ENCODE measurements around the gene RIMBP2. TPM values are rescaled to one million over a fixed set of nuclear protein-coding genes. Genes with fewer than 3 reads are reported as not detected.
A peak's percentile ranks its signal among the peaks of the same experiment; 100 is the strongest.

Gene RIMBP2
- total RNA-seq, 3 donors from 2014 or later = 2.3 to 5.9 (median 5.4) TPM

- TF ChIP-seq CTCF (IDR thresholded peaks at IDR 0.05) = no peak
- H3K4me1 ChIP-seq (ENCODE audit: low read depth) = no peaks in the 10 kb centered on the region
- H3K4me3 ChIP-seq = no peak overlapping the region
- ATAC-seq (peak; percentile 64), DNase-seq (peak in 1 of 3 donors; percentile 23)
- intact Hi-C loops (cut with DNase I, micrococcal nuclease) = no loop called here
- no peaks in the 10 kb centered on the region for H3K9me3 ChIP-seq
- H3K36me3 ChIP-seq (ENCODE audit: low read depth) = no peaks in the 10 kb centered on the region
Measured at GRCh38 chr12:130711756-130712155, 4.3 kb downstream of the RIMBP2 start.

- no peaks in the 10 kb centered on the region for H3K36me3 ChIP-seq (ENCODE audit: low read depth)
- TF ChIP-seq CTCF (IDR thresholded peaks at IDR 0.05) = no peak
- ATAC-seq = no peak
- intact Hi-C loops (cut with DNase I, micrococcal nuclease) = no loop called here
- no peaks in the 10 kb centered on the region for H3K4me1 ChIP-seq (ENCODE audit: low read depth)
- DNase-seq = no peak
- H3K9me3 ChIP-seq = no peaks in the 10 kb centered on the region
- H3K4me3 ChIP-seq = no peak overlapping the region
Measured at GRCh38 chr12:130710733-130711080, 5.4 kb downstream of the RIMBP2 start.

- no peaks in the 10 kb centered on the region for H3K4me1 ChIP-seq (ENCODE audit: low read depth)
- H3K36me3 ChIP-seq (ENCODE audit: low read depth) = no peaks in the 10 kb centered on the region
- no peak overlapping the region for H3K4me3 ChIP-seq
- ATAC-seq (no peak), DNase-seq (no peak)
- intact Hi-C loops (cut with DNase I, micrococcal nuclease) = no loop called here
- TF ChIP-seq CTCF (IDR thresholded peaks at IDR 0.05) = no peak
- no peaks in the 10 kb centered on the region for H3K9me3 ChIP-seq
Measured at GRCh38 chr12:130709971-130710732, 5.9 kb downstream of the RIMBP2 start.

- H3K4me3 ChIP-seq = no peak overlapping the region
- H3K36me3 ChIP-seq (ENCODE audit: low read depth) = no peaks in the 10 kb centered on the region
- ATAC-seq (no peak), DNase-seq (peak in 1 of 3 donors; percentile 25)
- H3K9me3 ChIP-seq = no peaks in the 10 kb centered on the region
- H3K4me1 ChIP-seq (ENCODE audit: low read depth) = no peaks in the 10 kb centered on the region
- intact Hi-C loops (cut with DNase I, micrococcal nuclease) = no loop called here
- no peak for TF ChIP-seq CTCF (IDR thresholded peaks at IDR 0.05)
Measured at GRCh38 chr12:130709151-130709970, 6.7 kb downstream of the RIMBP2 start.

- no peaks in the 10 kb centered on the region for H3K4me1 ChIP-seq (ENCODE audit: low read depth)
- DNase-seq = peak in 1 of 3 donors; percentile 40
- no peak for TF ChIP-seq CTCF (IDR thresholded peaks at IDR 0.05)
- no peak overlapping the region for H3K4me3 ChIP-seq
- no peaks in the 10 kb centered on the region for H3K9me3 ChIP-seq
- intact Hi-C loops (cut with DNase I, micrococcal nuclease) = no loop called here
- H3K36me3 ChIP-seq (ENCODE audit: low read depth) = no peaks in the 10 kb centered on the region
- ATAC-seq = no peak
Measured at GRCh38 chr12:130708648-130709047, 7.5 kb downstream of the RIMBP2 start.

Measured in mucosa of descending colon (tissue), 3 donors.